ENCODE results near the gene ITPR1.

The ITPR1 gene

GRCh38 chr3:4643904-4644547 is 150.9 kb downstream of the ITPR1 start:
- H3K4me3 ChIP-seq (ENCODE audit: control insufficient read depth, low read depth, low read length) = no peak overlapping the region
- no peak for DNase-seq (ENCODE audit: low read depth)
- TF ChIP-seq CTCF (conservative IDR thresholded peaks at IDR 0.05; ENCODE audit: control insufficient read depth, insufficient read depth, low read depth, low read length) = no peak

GRCh38 chr3:4644951-4645350 is 151.8 kb downstream of the ITPR1 start:
- no peak for DNase-seq (ENCODE audit: low read depth)
- H3K4me3 ChIP-seq (ENCODE audit: control insufficient read depth, low read depth, low read length) = no peak overlapping the region
- no peak for TF ChIP-seq CTCF (conservative IDR thresholded peaks at IDR 0.05; ENCODE audit: control insufficient read depth, insufficient read depth, low read depth, low read length)

GRCh38 chr3:4645468-4645867 is 152.3 kb downstream of the ITPR1 start:
- DNase-seq (ENCODE audit: low read depth) = no peak
- no peak for TF ChIP-seq CTCF (conservative IDR thresholded peaks at IDR 0.05; ENCODE audit: control insufficient read depth, insufficient read depth, low read depth, low read length)
- H3K4me3 ChIP-seq (ENCODE audit: control insufficient read depth, low read depth, low read length) = no peak overlapping the region

GRCh38 chr3:4647411-4647810 is 154.3 kb downstream of the ITPR1 start:
- no peak for DNase-seq (ENCODE audit: low read depth)
- TF ChIP-seq CTCF (conservative IDR thresholded peaks at IDR 0.05; ENCODE audit: control insufficient read depth, insufficient read depth, low read depth, low read length) = no peak

GRCh38 chr3:4655145-4656045 is 162.2 kb downstream of the ITPR1 start:
- DNase-seq (ENCODE audit: low read depth) = no peak
- H3K4me3 ChIP-seq (ENCODE audit: control insufficient read depth, low read depth, low read length) = no peak overlapping the region
- no peak for TF ChIP-seq CTCF (conservative IDR thresholded peaks at IDR 0.05; ENCODE audit: control insufficient read depth, insufficient read depth, low read depth, low read length)

More at GRCh38 chr3:4647411-4647810, 154.3 kb downstream of the ITPR1 start:
- no peak overlapping the region for H3K4me3 ChIP-seq (ENCODE audit: control insufficient read depth, low read depth, low read length)

GRCh38 chr3:4656059-4656458 is 162.9 kb downstream of the ITPR1 start:
- TF ChIP-seq CTCF (conservative IDR thresholded peaks at IDR 0.05; ENCODE audit: control insufficient read depth, insufficient read depth, low read depth, low read length) = peak; percentile 93
- DNase-seq (ENCODE audit: low read depth) = peak; percentile 76
- no peak overlapping the region for H3K4me3 ChIP-seq (ENCODE audit: control insufficient read depth, low read depth, low read length)
